HUES64 (cell line): ENCODE measurements around the gene SUGP2.
"Not testable (repeated sequence)": the region's sequence is repeated elsewhere in the genome, so short reads cannot be mapped to it uniquely, and the experiment has no call there.

Experiments
- H3K27ac ChIP-seq: 2 replicates; pipeline ENCODE4 v1.7.0; 2013; ENCODE audit warnings: low read depth, low read length, inconsistent platforms
- H3K27me3 ChIP-seq: 2 replicates; pipeline ENCODE4 v1.6.1; 2013; ENCODE audit warnings: mild to moderate bottlenecking, low read length; ENCODE audit not compliant: insufficient read depth
- H3K36me3 ChIP-seq: 2 replicates; pipeline ENCODE4 v1.6.1; 2013; ENCODE audit warnings: mild to moderate bottlenecking, low read length; ENCODE audit not compliant: insufficient read depth
- H3K4me1 ChIP-seq: 2 replicates; pipeline ENCODE4 v1.6.1; 2013; ENCODE audit warnings: mild to moderate bottlenecking, low read length, moderate library complexity; ENCODE audit not compliant: insufficient read depth
- H3K4me3 ChIP-seq: 2 replicates; pipeline ENCODE4 v1.5.1; 2013; ENCODE audit warnings: mild to moderate bottlenecking, low read length, moderate library complexity
- H3K9ac ChIP-seq: 2 replicates; pipeline ENCODE4 v1.6.1; 2013; ENCODE audit warnings: mild to moderate bottlenecking, low read depth, low read length
- H3K9me3 ChIP-seq: 2 replicates; pipeline ENCODE4 v1.6.1; 2013; ENCODE audit warnings: low read depth, low read length; ENCODE audit not compliant: insufficient read depth
- WGBS: fragments of 150-250, 120-280 bp; methylation state at CpG from one replicate; pipeline ENCODE4 v1.1.7; 2013; ENCODE audit warnings: missing lambda C conversion rate; 5-methylcytosine and 5-hydroxymethylcytosine counted together

The SUGP2 gene

DNA sequence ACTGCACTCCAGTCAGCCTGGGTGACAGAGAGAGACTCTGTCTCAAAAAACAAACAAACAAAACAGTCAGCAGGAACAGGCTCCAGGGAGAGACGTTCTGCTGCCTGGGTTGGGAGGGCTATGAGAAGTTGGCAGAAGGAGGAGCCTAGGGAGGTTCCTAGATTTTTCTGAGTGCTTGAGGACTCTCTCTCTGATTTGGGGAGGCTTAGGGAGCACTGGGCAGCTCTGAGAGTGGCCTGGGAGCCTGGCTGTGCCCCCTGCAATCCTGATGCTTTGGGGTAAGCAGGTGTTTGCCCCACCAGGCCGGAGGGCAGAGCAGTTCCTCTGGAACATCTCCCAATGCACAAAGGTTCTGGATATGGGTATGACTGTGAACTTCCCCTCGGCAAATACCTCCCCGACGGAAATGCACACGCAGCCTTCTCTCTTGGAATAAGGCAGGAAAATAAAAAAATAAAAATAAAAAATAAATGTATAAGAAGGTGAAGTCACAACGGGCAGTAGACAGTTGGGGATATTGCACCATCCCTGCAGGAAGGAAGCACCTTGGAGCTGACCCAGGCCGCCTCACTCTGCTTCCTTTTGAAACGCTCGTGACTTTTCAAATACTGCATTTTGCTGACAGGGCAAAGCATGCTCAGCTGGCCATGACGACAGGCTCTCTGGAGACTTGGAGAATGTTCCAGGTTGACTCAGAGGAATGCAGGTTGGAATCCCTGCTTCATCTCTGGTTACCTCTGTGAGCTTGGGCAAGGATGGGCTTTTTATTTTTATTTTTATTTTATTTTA, 65.8 kb downstream of the SUGP2 start:
- H3K27ac ChIP-seq: no peak overlapping the region
- no peaks in the 10 kb centered on the region for H3K4me1 ChIP-seq
- H3K27me3 ChIP-seq: no peaks in the 10 kb centered on the region
- no peaks in the 10 kb centered on the region for H3K9me3 ChIP-seq
- no peak overlapping the region for H3K4me3 ChIP-seq
- no peak overlapping the region for H3K9ac ChIP-seq
- no peaks in the 10 kb centered on the region for H3K36me3 ChIP-seq
- WGBS: 85% methylated on average over 7 of the region's 11 CpGs

DNA sequence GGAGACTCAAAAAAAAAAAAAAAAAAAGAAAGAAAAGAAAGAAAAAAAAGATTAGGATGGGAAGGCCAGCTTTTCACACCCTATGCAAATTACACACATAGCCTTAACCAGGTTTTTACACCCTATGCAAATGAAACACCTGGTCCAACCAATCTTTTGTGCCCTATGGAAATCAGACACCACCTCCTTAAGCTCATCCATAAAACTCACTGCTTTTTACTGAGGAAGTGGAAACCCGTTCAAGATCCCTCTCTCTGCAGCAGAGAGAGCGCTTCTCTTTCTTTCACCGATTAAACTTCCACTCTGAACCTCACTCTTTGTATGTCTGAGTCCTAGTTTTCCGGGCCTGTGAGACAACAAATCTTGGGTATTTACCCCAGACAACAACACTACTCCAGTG, 67.0 kb downstream of the SUGP2 start:
- H3K9me3 ChIP-seq: no peaks in the 10 kb centered on the region
- no peaks in the 10 kb centered on the region for H3K4me1 ChIP-seq
- H3K36me3 ChIP-seq: no peaks in the 10 kb centered on the region
- H3K27ac ChIP-seq: no peak overlapping the region
- no peak overlapping the region for H3K9ac ChIP-seq
- no peaks in the 10 kb centered on the region for H3K27me3 ChIP-seq
- WGBS: 54% methylated on average over 4 of the region's 4 CpGs
- H3K4me3 ChIP-seq: no peak overlapping the region

DNA sequence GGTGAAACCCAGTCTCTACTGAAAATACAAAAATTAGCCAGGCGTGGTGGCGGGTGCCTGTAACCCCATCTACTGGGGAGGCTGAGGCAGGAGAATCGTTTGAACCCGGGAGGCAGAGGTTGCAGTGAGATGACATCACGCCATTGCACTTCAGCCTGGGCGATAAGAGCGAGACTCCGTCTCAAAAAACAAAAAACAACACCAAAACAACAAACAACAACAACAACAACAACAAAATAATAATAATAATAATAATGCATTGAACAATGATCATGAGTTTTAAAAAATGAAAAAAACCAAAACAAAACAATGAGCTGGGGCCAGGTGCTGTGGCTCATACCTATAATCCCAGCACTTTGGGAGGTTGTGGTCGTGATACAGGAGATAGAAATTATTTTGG, 69.2 kb downstream of the SUGP2 start:
- WGBS: 91% methylated on average over 6 of the region's 9 CpGs
- Histone ChIP-seq H3K27me3 (no peaks in the 10 kb centered on the region), H3K27ac (no peak overlapping the region), H3K9me3 (no peaks in the 10 kb centered on the region), H3K4me3 (no peak overlapping the region), H3K36me3 (no peaks in the 10 kb centered on the region), H3K4me1 (no peaks in the 10 kb centered on the region), H3K9ac (no peak overlapping the region)

DNA sequence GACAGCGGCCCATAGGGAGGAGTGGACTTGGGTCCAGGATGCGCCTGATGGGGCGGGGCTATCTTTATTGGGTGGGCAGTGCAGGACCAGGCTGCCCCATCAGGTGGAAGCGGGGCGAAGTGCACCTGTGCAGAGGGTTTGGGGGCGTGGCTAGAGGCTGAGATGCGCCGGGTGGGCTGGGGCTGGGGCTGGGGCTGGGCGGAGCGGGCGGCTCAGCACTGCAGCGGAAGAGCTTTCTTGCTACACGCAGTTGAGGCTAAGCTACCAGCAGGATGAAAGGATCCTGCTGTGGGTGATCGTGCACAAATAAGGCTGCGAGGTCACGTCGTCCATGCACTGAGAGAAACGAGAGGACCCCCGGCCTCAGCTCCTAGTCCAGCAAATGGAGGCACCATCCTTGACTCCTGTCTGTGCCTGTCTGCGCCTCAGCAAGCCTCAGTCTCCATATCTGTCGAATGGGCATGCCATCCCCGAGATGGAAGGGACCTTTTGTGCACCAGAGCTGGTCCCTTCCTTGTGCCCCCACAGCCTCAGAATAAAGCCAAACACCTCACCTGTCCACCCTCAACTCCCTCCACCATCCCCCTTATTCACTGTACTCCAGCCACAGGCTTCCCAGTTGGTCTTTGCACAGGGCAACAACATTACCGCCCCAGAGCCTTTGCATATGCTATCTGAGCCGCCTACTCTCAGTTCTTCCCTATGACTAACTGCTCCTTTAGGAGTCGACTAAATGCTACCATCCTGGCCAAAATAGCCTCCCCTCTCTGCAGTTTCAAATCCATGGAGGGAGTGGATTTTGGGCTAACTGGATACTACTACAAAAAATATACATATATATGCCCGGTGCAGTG, 71.3 kb downstream of the SUGP2 start:
- Histone ChIP-seq H3K9ac (no peak overlapping the region), H3K9me3 (no peaks in the 10 kb centered on the region), H3K27ac (no peak overlapping the region), H3K4me1 (no peaks in the 10 kb centered on the region), H3K36me3 (no peaks in the 10 kb centered on the region), H3K4me3 (no peak overlapping the region), H3K27me3 (no peaks in the 10 kb centered on the region)
- 25% methylated on average over 26 of the region's 26 CpGs for WGBS

DNA sequence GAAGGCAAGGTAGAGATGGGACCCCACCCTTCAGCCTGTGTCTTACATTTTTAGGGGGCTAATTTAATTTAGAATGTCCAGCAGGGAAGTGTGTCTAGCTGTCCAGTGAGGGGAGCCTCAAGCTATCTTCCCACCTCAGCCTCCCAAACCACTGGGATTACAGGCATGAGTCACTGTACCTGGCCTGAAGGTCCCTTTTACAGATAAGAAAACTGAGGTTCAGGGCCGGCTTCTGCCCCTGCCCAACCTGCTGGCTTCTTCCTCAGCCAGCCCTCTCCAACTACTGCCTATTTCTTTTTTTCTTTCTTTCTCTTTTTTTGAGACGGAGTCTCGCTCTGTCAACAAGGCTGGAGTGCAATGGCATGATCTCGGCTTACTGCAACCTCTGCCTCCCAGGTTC, 72.9 kb downstream of the SUGP2 start:
- no peak overlapping the region for H3K27ac ChIP-seq
- no peak overlapping the region for H3K4me3 ChIP-seq
- no peaks in the 10 kb centered on the region for H3K36me3 ChIP-seq
- no peaks in the 10 kb centered on the region for H3K4me1 ChIP-seq
- H3K27me3 ChIP-seq: no peaks in the 10 kb centered on the region
- no peaks in the 10 kb centered on the region for H3K9me3 ChIP-seq
- H3K9ac ChIP-seq: no peak overlapping the region
- WGBS: 94% methylated on average over 4 of the region's 4 CpGs

DNA sequence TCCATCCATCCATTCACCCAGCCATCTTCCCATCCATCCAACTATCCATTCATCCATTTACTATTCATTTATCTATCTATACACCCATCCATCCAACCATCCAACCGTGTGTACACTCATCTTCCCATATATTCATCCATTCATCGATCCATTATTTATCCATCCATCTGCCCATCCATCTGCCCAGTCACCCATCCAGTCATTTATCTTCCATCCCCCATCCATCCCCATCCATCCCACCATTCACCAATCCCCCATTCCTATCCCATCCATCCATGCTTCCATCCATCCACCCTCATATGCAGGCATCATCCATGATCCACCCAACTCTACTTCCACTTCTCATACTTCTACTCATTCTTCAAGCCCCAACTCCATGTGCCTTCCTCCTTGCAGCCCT, 78.3 kb downstream of the SUGP2 start:
- no peaks in the 10 kb centered on the region for H3K4me1 ChIP-seq
- H3K4me3 ChIP-seq: no peak overlapping the region
- H3K27me3 ChIP-seq: no peaks in the 10 kb centered on the region
- 89% methylated on average over 2 of the region's 2 CpGs for WGBS
- no peaks in the 10 kb centered on the region for H3K9me3 ChIP-seq
- H3K36me3 ChIP-seq: no peaks in the 10 kb centered on the region
- no peak overlapping the region for H3K27ac ChIP-seq
- no peak overlapping the region for H3K9ac ChIP-seq

DNA sequence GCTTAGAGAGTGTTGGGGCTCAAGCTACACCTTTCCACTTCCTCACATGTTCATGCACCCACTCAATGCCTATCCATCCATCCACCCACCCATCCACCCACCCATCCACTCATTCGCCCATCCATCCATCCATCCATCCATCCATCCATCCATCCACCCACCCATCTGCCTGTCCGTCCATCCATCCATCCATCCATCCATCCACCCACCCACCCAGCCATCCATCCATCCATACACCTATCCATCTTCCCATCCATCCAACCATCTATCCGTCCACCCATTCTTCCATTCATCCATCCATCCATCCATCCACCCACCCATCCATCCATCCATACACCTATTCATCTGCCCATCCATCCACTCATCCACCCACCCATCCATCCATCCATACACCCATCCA, 79.2 kb downstream of the SUGP2 start:
- Histone ChIP-seq H3K27ac (no peak overlapping the region), H3K4me3 (no peak overlapping the region), H3K4me1 (no peaks in the 10 kb centered on the region), H3K27me3 (no peaks in the 10 kb centered on the region), H3K9ac (no peak overlapping the region), H3K9me3 (no peaks in the 10 kb centered on the region), H3K36me3 (no peaks in the 10 kb centered on the region)
- WGBS: 85% methylated on average over 3 of the region's 3 CpGs

DNA sequence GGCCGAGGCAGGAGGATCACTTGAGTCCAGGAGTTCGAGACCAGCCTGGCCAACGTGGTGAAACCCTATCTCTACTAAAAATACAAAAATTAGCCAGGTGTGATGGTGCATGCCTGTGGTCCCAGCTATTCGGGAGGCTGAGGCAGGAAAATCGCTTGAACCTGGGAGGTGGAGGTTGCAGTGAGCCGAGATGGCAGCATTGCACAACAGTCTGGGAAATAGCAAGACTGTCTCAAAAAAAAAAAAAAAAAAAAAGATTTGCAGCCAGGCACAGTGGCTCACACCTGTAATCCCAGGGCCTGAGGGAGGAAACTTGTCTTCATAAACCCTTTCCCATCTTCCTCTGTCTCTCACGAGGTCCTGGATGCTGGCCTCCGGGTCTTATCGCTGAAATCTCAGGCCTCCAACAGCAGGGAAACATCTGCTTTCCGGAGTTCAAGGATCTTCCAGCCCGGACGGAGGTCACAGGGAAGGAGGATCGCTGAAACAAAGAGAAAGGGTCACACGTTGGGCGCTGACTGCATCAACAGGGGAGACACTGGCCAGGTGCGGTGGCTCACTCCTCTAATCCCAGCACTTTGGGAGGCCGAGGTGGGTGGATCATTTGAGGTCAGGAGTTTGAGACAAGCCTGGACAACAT, 80.8 kb downstream of the SUGP2 start:
- not testable (repeated sequence) for H3K27ac ChIP-seq, H3K9ac ChIP-seq, H3K36me3 ChIP-seq, H3K4me3 ChIP-seq, H3K27me3 ChIP-seq, H3K4me1 ChIP-seq, H3K9me3 ChIP-seq
- 89% methylated on average over 17 of the region's 17 CpGs for WGBS

DNA sequence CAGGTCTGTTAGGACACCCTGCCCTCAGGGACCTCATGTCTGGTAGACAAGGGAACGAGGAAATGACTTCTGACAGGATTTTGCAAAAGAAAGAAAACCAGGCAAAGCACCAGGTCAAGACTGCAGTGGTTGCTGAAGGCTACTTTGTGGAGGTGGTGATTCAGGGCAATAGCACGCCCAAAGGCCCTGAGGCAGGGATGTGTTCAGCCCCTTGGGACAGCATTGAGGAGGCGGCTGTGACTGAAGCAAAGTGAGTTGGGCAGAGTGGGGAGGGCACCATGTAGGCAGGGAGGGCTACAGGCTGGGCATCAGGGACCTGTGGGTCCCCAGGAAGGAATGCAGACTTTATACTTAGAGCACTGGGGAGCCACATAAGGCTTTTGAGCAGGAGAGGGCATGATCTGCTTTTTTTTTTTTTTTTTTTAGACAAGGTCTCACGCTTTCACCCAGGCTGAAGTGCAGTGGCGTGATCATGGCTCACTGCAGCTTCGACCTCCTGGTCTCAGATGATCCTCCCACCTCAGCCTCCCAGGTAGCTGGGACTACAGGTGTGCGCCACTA, 81.5 kb downstream of the SUGP2 start:
- H3K4me3 ChIP-seq: no peak overlapping the region
- H3K9ac ChIP-seq: no peak overlapping the region
- H3K9me3 ChIP-seq: no peaks in the 10 kb centered on the region
- H3K36me3 ChIP-seq: no peaks in the 10 kb centered on the region
- no peak overlapping the region for H3K27ac ChIP-seq
- H3K27me3 ChIP-seq: no peaks in the 10 kb centered on the region
- H3K4me1 ChIP-seq: no peaks in the 10 kb centered on the region
- WGBS: 89% methylated on average over 7 of the region's 7 CpGs

DNA sequence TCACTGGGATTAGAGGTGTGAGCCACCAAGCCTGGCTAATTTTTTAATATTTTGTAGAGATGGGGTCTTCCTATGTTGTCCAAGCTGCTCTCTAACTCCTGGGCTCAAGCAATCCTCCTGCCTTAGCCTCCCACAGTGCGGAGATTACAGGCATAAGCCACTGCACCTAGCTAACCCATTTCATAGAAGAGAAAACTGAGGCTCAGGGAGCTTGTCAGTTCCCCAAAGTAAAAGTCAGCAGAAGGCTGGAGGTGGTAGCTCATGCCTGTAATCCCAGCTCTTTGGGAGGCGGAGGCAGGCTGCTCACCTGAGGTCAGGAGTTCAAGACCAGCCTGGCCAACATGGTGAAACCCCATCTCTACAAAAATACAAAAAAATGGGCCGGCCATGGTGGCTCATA, 83.5 kb downstream of the SUGP2 start:
- H3K36me3 ChIP-seq: 0 out of 2 replicates have a peak, but pooled peaks cover 2% of the 10 kb centered on the region
- H3K27ac ChIP-seq: no peak overlapping the region
- no peaks in the 10 kb centered on the region for H3K9me3 ChIP-seq
- H3K27me3 ChIP-seq: no peaks in the 10 kb centered on the region
- no peaks in the 10 kb centered on the region for H3K4me1 ChIP-seq
- no peak overlapping the region for H3K4me3 ChIP-seq
- 88% methylated on average over 3 of the region's 3 CpGs for WGBS
- H3K9ac ChIP-seq: no peak overlapping the region

DNA sequence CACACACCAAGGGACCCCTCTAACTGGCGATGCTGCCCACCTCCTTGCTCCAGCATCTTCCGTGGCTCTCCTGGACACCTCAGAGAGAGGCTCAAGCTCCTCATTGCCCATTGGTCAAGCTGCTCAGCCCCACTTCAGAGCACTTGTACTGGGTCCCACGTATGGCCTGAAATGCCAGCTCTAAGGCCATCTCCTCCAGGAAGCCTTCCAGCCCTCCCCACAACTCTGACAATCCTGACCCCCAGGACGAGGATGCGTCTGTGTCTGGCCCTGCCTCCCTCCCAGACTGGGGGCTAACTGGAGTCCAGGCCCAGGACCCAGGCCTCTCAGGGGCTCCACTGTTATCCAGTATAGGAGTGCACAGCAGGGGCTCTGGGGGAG, 84.4 kb downstream of the SUGP2 start:
- H3K9me3 ChIP-seq: no peaks in the 10 kb centered on the region
- no peak overlapping the region for H3K9ac ChIP-seq
- WGBS: 87% methylated on average over 5 of the region's 5 CpGs
- H3K4me1 ChIP-seq: no peaks in the 10 kb centered on the region
- H3K27ac ChIP-seq: no peak overlapping the region
- no peak overlapping the region for H3K4me3 ChIP-seq
- H3K36me3 ChIP-seq: 0 out of 2 replicates have a peak, but pooled peaks cover 2% of the 10 kb centered on the region
- H3K27me3 ChIP-seq: no peaks in the 10 kb centered on the region
